GM23338 (cell line): ENCODE results near the gene PAPPA. TPM values are rescaled to one million over a fixed set of nuclear protein-coding genes. Genes with fewer than 3 reads are reported as not detected.

ENCODE experiments used
- ATAC-seq: fragments of 200-7000 bp; cut with Tn5 transposase; 3 replicates; pipeline ENCODE4 v1.9.1; 2020
- DNase-seq: peaks from one replicate; pipeline ENCODE4 v3.0.0-alpha.2; 2015; ENCODE audit warnings: low spot score
- H2AFZ ChIP-seq: fragments of 200-600 bp; sonication (generic); 2 replicates; pipeline ENCODE4 v1.8.0; 2016; ENCODE audit warnings: antibody characterized with exemption, mild to moderate bottlenecking, moderate library complexity
- H3F3A ChIP-seq: fragments of 200-600 bp; sonication (generic); replicated peaks from 2 replicates; pipeline ENCODE4 v1.8.0; 2017; ENCODE audit warnings: antibody characterized with exemption, mixed run types, low read depth
- H3K27ac ChIP-seq: fragments of 200-600 bp; sonication (generic); 2 replicates; pipeline ENCODE4 v1.6.1; 2016; ENCODE audit warnings: low read depth
- H3K27me3 ChIP-seq: fragments of 200-600 bp; sonication (generic); 2 replicates; pipeline ENCODE4 v1.8.0; 2016; ENCODE audit warnings: mild to moderate bottlenecking, mixed run types, moderate library complexity; ENCODE audit not compliant: insufficient read depth
- H3K36me3 ChIP-seq: fragments of 200-600 bp; sonication (generic); 2 replicates; pipeline ENCODE4 v1.8.0; 2016; ENCODE audit warnings: mild to moderate bottlenecking; ENCODE audit not compliant: insufficient read depth
- H3K4me1 ChIP-seq: fragments of 200-600 bp; sonication (generic); 2 replicates; pipeline ENCODE4 v1.8.0; 2016; ENCODE audit warnings: mild to moderate bottlenecking, moderate library complexity; ENCODE audit not compliant: insufficient read depth
- H3K4me2 ChIP-seq: fragments of 200-600 bp; sonication (generic); 2 replicates; pipeline ENCODE4 v1.7.1; 2017; ENCODE audit warnings: mixed run types
- H3K4me3 ChIP-seq: fragments of 200-600 bp; sonication (generic); 2 replicates; pipeline ENCODE4 v1.6.1; 2016; ENCODE audit warnings: mixed run types
- H3K79me2 ChIP-seq: fragments of 200-600 bp; sonication (generic); replicated peaks from 2 replicates; pipeline ENCODE4 v1.8.0; 2017; ENCODE audit warnings: mild to moderate bottlenecking; ENCODE audit not compliant: insufficient read depth
- H3K9me2 ChIP-seq: fragments of 200-600 bp; sonication (generic); 2 replicates; pipeline ENCODE4 v1.8.0; 2017; ENCODE audit not compliant: insufficient read depth
- H4K20me1 ChIP-seq: fragments of 200-600 bp; sonication (generic); replicated peaks from 2 replicates; pipeline ENCODE4 v1.8.0; 2017; ENCODE audit warnings: mild to moderate bottlenecking; ENCODE audit not compliant: insufficient read depth
- H3K27ac Mint-ChIP-seq: 2 replicates; pipeline ENCODE4 v1.8.0; 2020; ENCODE audit warnings: inconsistent platforms, mild to moderate bottlenecking, moderate library complexity, mixed read lengths
- H3K27me3 Mint-ChIP-seq: 3 replicates; pipeline ENCODE4 v1.8.0; 2022; ENCODE audit warnings: low read depth, mild to moderate bottlenecking, moderate library complexity, mixed read lengths, inconsistent platforms; ENCODE audit not compliant: insufficient read depth, poor library complexity
- H3K36me3 Mint-ChIP-seq: 3 replicates; pipeline ENCODE4 v1.8.0; 2021; ENCODE audit warnings: low read depth, mild to moderate bottlenecking, inconsistent platforms, moderate library complexity, mixed read lengths
- H3K4me1 Mint-ChIP-seq: 3 replicates; pipeline ENCODE4 v1.8.0; 2020; ENCODE audit warnings: mild to moderate bottlenecking, inconsistent platforms, mixed read lengths
- H3K4me3 Mint-ChIP-seq: 3 replicates; pipeline ENCODE4 v1.8.0; 2021; ENCODE audit warnings: moderate library complexity, mild to moderate bottlenecking, inconsistent platforms, mixed read lengths
- H3K9me3 Mint-ChIP-seq: 3 replicates; pipeline ENCODE4 v1.8.0; 2020; ENCODE audit warnings: moderate library complexity, mild to moderate bottlenecking, inconsistent platforms, mixed read lengths
- CREB1 ChIP-seq: fragments of 250-450 bp; sonication (Bioruptor Pico); IDR thresholded peaks from 2 replicates; pipeline ENCODE4 v1.5.0; 2020; ENCODE audit warnings: low read depth, mild to moderate bottlenecking, moderate library complexity
- EZH2 ChIP-seq: fragments of 200-600 bp; sonication (generic); IDR thresholded peaks from one replicate; pipeline ENCODE4 v1.8.0; 2017; ENCODE audit warnings: antibody characterized with exemption, mild to moderate bottlenecking, low read depth; ENCODE audit not compliant: unreplicated experiment
- EZH2phosphoT487 ChIP-seq: fragments of 200-600 bp; sonication (generic); IDR thresholded peaks from one replicate; pipeline ENCODE4 v1.8.1; 2018; ENCODE audit warnings: antibody characterized with exemption; ENCODE audit not compliant: unreplicated experiment
- JUNB ChIP-seq: IDR thresholded peaks from one replicate; pipeline ENCODE4 v1.6.1; 2016; ENCODE audit warnings: antibody characterized with exemption; ENCODE audit not compliant: unreplicated experiment
- NANOG ChIP-seq: IDR thresholded peaks from 2 replicates; pipeline ENCODE4 v1.6.1; 2016; ENCODE audit warnings: antibody characterized with exemption, borderline replicate concordance
- POLR2AphosphoS5 ChIP-seq: IDR thresholded peaks from 2 replicates; pipeline ENCODE4 v1.6.1; 2016; ENCODE audit warnings: antibody characterized with exemption, low read depth
- STAT1 ChIP-seq: IDR thresholded peaks from one replicate; pipeline ENCODE4 v1.6.1; 2016; ENCODE audit warnings: antibody characterized with exemption; ENCODE audit not compliant: unreplicated experiment
- ZNF114 ChIP-seq: fragments of 250-450 bp; sonication (Bioruptor Pico); IDR thresholded peaks from 2 replicates; pipeline ENCODE4 v1.5.0; 2020; ENCODE audit warnings: mild to moderate bottlenecking, moderate library complexity
- ZNF331 ChIP-seq: fragments of 250-450 bp; sonication (Bioruptor Pico); IDR thresholded peaks from 2 replicates; pipeline ENCODE4 v1.5.0; 2020; ENCODE audit warnings: low read depth, mild to moderate bottlenecking, moderate library complexity
- polyA plus RNA-seq: library from polyadenylated mRNA; unstranded; fragments of >200 nt; fragmentation: Nextera tagmentation; extraction: Ambion mirVana; gene quantifications from 2 replicates; pipeline ENCODE4 v1.2.1, GENCODE V29; 2016
- total RNA-seq: library from RNA; depleted of rRNA; stranded (reverse); fragments of >200 nt; shearing (Covaris generic); gene quantifications from 2 replicates; pipeline ENCODE4 v1.2.3, GENCODE V29; 2014
- TF ChIP-seq, protein P1 (sequence below): IDR thresholded peaks from one replicate; pipeline ENCODE4 v1.6.1; 2018; ENCODE audit warnings: antibody characterized with exemption; ENCODE audit not compliant: unreplicated experiment

PAPPA gene
- total and polyA plus RNA-seq, 2 experiments from 2014 or later: 0.38 to 0.66 TPM

DNA sequence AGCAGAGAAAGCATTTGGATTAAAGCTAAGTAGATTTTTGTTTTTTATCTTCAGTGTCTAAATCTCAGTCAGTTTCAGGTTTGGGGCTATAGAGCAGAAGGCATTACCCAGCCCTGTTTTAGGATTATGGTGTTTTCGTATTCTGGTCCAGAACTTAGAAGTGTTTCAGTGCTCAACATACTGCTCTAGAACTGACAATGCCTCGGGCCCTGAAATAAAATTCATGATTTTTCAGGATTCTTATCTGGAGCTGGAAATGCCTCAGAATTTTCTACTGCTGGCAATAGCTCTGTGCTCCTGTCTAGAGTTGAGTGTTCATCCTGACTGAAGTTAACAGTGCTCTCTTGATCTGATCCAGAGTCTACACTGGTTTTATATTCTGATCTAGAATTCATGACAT lies 163.9 kb downstream of the PAPPA start (continued):
- TF ChIP-seq, protein P1, sequence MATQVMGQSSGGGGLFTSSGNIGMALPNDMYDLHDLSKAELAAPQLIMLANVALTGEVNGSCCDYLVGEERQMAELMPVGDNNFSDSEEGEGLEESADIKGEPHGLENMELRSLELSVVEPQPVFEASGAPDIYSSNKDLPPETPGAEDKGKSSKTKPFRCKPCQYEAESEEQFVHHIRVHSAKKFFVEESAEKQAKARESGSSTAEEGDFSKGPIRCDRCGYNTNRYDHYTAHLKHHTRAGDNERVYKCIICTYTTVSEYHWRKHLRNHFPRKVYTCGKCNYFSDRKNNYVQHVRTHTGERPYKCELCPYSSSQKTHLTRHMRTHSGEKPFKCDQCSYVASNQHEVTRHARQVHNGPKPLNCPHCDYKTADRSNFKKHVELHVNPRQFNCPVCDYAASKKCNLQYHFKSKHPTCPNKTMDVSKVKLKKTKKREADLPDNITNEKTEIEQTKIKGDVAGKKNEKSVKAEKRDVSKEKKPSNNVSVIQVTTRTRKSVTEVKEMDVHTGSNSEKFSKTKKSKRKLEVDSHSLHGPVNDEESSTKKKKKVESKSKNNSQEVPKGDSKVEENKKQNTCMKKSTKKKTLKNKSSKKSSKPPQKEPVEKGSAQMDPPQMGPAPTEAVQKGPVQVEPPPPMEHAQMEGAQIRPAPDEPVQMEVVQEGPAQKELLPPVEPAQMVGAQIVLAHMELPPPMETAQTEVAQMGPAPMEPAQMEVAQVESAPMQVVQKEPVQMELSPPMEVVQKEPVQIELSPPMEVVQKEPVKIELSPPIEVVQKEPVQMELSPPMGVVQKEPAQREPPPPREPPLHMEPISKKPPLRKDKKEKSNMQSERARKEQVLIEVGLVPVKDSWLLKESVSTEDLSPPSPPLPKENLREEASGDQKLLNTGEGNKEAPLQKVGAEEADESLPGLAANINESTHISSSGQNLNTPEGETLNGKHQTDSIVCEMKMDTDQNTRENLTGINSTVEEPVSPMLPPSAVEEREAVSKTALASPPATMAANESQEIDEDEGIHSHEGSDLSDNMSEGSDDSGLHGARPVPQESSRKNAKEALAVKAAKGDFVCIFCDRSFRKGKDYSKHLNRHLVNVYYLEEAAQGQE: no peak
- TF ChIP-seq EZH2phosphoT487: no peak
- TF ChIP-seq JUNB: no peak
- no peak for TF ChIP-seq EZH2
- no peak for TF ChIP-seq ZNF114
- TF ChIP-seq ZNF331 (CRISPR knock-in tag): no peak
- TF ChIP-seq CREB1 (CRISPR knock-in tag): no peak
- no peak for TF ChIP-seq STAT1

DNA sequence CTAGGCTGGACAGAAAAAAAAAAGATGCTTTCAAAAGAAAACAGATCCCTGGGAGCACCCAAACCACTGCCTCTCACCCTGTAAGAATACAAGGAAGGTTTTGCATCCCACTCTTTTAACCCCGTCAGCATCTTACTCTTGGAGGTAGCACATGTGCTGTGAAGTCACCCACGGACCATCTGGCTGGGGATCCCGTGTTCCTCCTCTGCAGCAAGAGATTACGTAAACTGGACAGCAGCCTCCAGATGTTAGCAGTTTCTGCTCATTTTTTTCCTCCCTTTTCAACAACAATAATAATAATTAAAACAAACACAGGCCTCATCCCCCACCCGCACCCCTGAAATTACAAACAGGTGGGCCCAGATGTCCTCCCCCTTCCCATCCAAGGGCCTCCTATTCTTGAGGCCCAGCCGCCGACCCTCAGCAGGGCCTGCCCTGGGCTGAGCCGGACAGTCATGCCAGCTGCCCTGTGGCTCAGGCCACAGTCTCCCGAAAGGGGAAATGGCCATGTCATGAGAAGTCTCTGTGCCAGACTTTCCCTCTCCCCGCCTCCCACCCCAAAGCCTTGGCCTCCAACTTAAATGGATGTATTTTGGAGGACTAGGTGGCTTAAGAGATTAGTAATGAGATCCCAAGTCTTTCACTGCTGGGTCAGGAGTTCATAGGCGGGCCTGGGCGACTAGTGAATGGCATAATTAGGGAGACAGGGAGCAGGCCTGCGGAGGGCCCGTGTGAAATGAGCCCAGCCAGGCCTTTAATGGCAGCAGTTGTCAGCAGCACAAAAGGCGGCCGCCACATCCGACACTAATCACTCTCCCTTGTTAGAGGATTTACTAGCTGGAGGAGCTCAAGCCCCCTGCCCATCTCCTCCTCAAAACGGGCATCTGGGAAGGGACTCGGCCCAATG lies 165.1 kb downstream of the PAPPA start:
- no peak overlapping the region for H3K4me2 ChIP-seq
- H3K36me3 ChIP-seq: no peaks in the 10 kb centered on the region; the same call in 1 of the 2 replicates
- peaks cover 13% of the 10 kb centered on the region for H3K4me1 ChIP-seq
- H3F3A ChIP-seq: no peaks in the 10 kb centered on the region
- no peak overlapping the region for H2AFZ ChIP-seq
- no peak overlapping the region for H3K4me3 ChIP-seq
- ATAC-seq (peak; percentile 74), DNase-seq (no peak)
- no peaks in the 10 kb centered on the region for H4K20me1 ChIP-seq
- 0 out of 2 replicates have a peak, but pooled peaks cover 3% of the 10 kb centered on the region for H3K27me3 ChIP-seq
- Mint-ChIP-seq H3K4me1 (peaks cover 13% of the 10 kb centered on the region), H3K27ac (no peak overlapping the region), H3K27me3 (peaks cover 4% of the 10 kb centered on the region), H3K9me3 (no peaks in the 10 kb centered on the region), H3K36me3 (no peaks in the 10 kb centered on the region), H3K4me3 (no peak overlapping the region)
- no peak overlapping the region for H3K27ac ChIP-seq
- H3K79me2 ChIP-seq: no peaks in the 10 kb centered on the region
- H3K9me2 ChIP-seq: no peaks in the 10 kb centered on the region; the same call in 1 of the 2 replicates
- TF ChIP-seq, protein P1: no peak
- no peak for TF ChIP-seq CREB1 (CRISPR knock-in tag)
- no peak for TF ChIP-seq EZH2
- TF ChIP-seq NANOG: no peak
- TF ChIP-seq STAT1: no peak
- TF ChIP-seq EZH2phosphoT487: no peak
- no peak for TF ChIP-seq POLR2AphosphoS5
